Right lobe of liver (tissue), 4 donors: ENCODE results near the gene FAM168B.

Experiments used
- CTCF ChIP-seq, 4 donors: fragments of 200-600 bp in 3 of 4; fragments of 450-650 bp in 1 of 4; IDR thresholded peaks; one replicate each; pipeline versions ENCODE4 v1.5.1 to v1.8.0; 2016 to 2022; ENCODE audit warnings: antibody characterized with exemption in 4 of 4, mild to moderate bottlenecking in 2 of 4
- POLR2A ChIP-seq: fragments of 450-650 bp; IDR thresholded peaks from one replicate; pipeline ENCODE4 v1.6.1; 2017; ENCODE audit warnings: antibody characterized with exemption, mild to moderate bottlenecking
- donor health status: DM: no; HTN: no; CAD: no.
- donor health status: DM: no; HTN: no; CAD: no.
- donor health status: DM: no; HTN: yes; CAD: no.

- TF ChIP-seq CTCF (IDR thresholded peaks at IDR 0.05) (no peak), POLR2A (no peak)
Observed at GRCh38 chr2:131064589-131065512, 28.4 kb downstream of the FAM168B start.
